Ovary (tissue), 9 donors: ENCODE data around the gene HECW1. TPM values are rescaled to one million over a fixed set of nuclear protein-coding genes. Genes with fewer than 3 reads are reported as not detected.

Experiments used
- DNase-seq, 5 donors: peaks; one replicate each; pipeline ENCODE4 v3.0.0-alpha.2; 2019 to 2020
- H3K27ac ChIP-seq, 2 donors: fragments of 200-600 bp; one replicate each; pipeline versions ENCODE4 v1.5.1 to v1.8.0; 2019 to 2022
- H3K27me3 ChIP-seq: fragments of 200-600 bp; one replicate; pipeline ENCODE4 v1.8.0; 2022
- H3K36me3 ChIP-seq: fragments of 200-600 bp; sonication (generic); one replicate; pipeline ENCODE4 v1.5.1; 2019
- H3K4me1 ChIP-seq: one replicate; pipeline ENCODE4 v1.8.1; 2013; ENCODE audit warnings: mild to moderate bottlenecking, moderate library complexity; ENCODE audit not compliant: insufficient read depth
- H3K4me3 ChIP-seq: fragments of 200-600 bp; sonication (generic); one replicate; pipeline ENCODE4 v1.5.1; 2017
- H3K9me3 ChIP-seq, 2 donors: fragments of 200-600 bp in 1 of 2; sonication (generic) in 1 of 2; one replicate each; pipeline versions ENCODE4 v1.5.1 to v1.8.1; 2013 to 2019; ENCODE audit warnings: mild to moderate bottlenecking in 1 of 2, moderate library complexity in 1 of 2
- CTCF ChIP-seq, 3 donors: fragments of 450-650 bp in 2 of 3; fragments of 200-600 bp in 1 of 3; IDR thresholded peaks; one replicate each; pipeline versions ENCODE4 v1.5.1 to v1.8.0; 2016 to 2022; ENCODE audit warnings: antibody characterized with exemption in 3 of 3, mild to moderate bottlenecking in 1 of 3
- EP300 ChIP-seq: sonication (generic); formaldehyde crosslinking; IDR thresholded peaks from one replicate; pipeline ENCODE4 v1.6.1; 2017; ENCODE audit warnings: antibody characterized with exemption
- POLR2A ChIP-seq: fragments of 450-650 bp; IDR thresholded peaks from one replicate; pipeline ENCODE4 v1.6.1; 2017; ENCODE audit warnings: antibody characterized with exemption, mild to moderate bottlenecking, moderate library complexity
- WGBS, 3 donors: extraction: QIAGEN DNeasy Blood & Tissue Kit in 1 of 3; methylation state at CpG; one replicate each; pipeline versions ENCODE4 v1.1.5 to v1.1.7; 2013 to 2017; 5-methylcytosine and 5-hydroxymethylcytosine counted together
- intact Hi-C, 4 donors: fragments of 100-400 bp; cut with DNase I; formaldehyde crosslinking; loops; one replicate each; pipeline versions ENCODE4 v1.11.0 to v1.15.1; 2022 to 2023
- polyA plus RNA-seq, 2 donors: library from polyadenylated mRNA; stranded (reverse); fragments of 200-250 nt in 1 of 2; fragments of 350-450 nt in 1 of 2; fragmentation: Illumina TruSeq in 1 of 2; extraction: RNeasy Lipid Tissue Mini Kit (QIAGEN cat#74804) in 1 of 2; gene quantifications; one replicate each; pipeline ENCODE4 v1.2.3, GENCODE V29; 2013 to 2014
- total RNA-seq, 7 donors: library from RNA; depleted of rRNA in 2 of 7; stranded (reverse); fragments of >200 nt in 2 of 7; fragmentation: NEBNext Ultra II Directional in 3 of 7; extraction: Animal tissue kit (Norgen Biotek cat#: 25700) in 3 of 7; gene quantifications; one replicate each; pipeline versions ENCODE4 v1.1.0 to v1.2.4, GENCODE V29; 2016 to 2023
- donor health status: DM: no; HTN: no; CAD: no; lungs with moderate emphysema.
- donor health status: DM: no; HTN: no; CAD: no.
- donor health status: Bipolar disorder and iron deficiency.
- donor health status: DM: yes; HTN: yes; CAD: no.
- donor health status: DM: no; HTN: no; CAD: no.
- donor health status: DM: yes; HTN: yes; CAD: no.

Gene HECW1
- total and polyA plus RNA-seq, 9 donors, result 0.31 to 6.4 (median 1.8) TPM; not detected in 1

GRCh38 chr7:43530553-43531410, 418.3 kb downstream of the HECW1 start:
- WGBS, 3 donors, result 70 to 76% (median 73%) methylated on average over 6 of the region's 6 CpGs
- DNase-seq, result no peak
- intact Hi-C loops, result no loop called here
- Histone ChIP-seq H3K4me3 (no peak overlapping the region), H3K27ac (no peak overlapping the region), H3K27me3 (no peaks in the 10 kb centered on the region), H3K36me3 (no peaks in the 10 kb centered on the region), H3K4me1 (peaks cover 7% of the 10 kb centered on the region), H3K9me3 (no peaks in the 10 kb centered on the region)
- TF ChIP-seq POLR2A (no peak), EP300 (no peak), CTCF (IDR thresholded peaks at IDR 0.05) (no peak)

GRCh38 chr7:43531700-43532099, 419.3 kb downstream of the HECW1 start:
- TF ChIP-seq EP300, result no peak
- no peak for TF ChIP-seq POLR2A
- WGBS, 3 donors, result 78 to 82% (median 79%) methylated on average over 9 of the region's 9 CpGs
- DNase-seq, result no peak
- no peaks in the 10 kb centered on the region for H3K9me3 ChIP-seq
- H3K27ac ChIP-seq, result no peak overlapping the region
- no peak overlapping the region for H3K4me3 ChIP-seq
- H3K4me1 ChIP-seq, result peaks cover 13% of the 10 kb centered on the region
- intact Hi-C loops, result no loop called here
- no peaks in the 10 kb centered on the region for H3K27me3 ChIP-seq
- H3K36me3 ChIP-seq, result no peaks in the 10 kb centered on the region

GRCh38 chr7:43533801-43534479, 421.5 kb downstream of the HECW1 start:
- TF ChIP-seq EP300 (no peak), POLR2A (no peak), CTCF (IDR thresholded peaks at IDR 0.05) (no peak)
- 7 to 12% (median 8%) methylated on average over 6 of the region's 6 CpGs for WGBS, 3 donors
- intact Hi-C loops, result no loop called here

GRCh38 chr7:43535031-43535451, 422.6 kb downstream of the HECW1 start:
- peak overlapping the region; percentile 43 to 60 for H3K27ac ChIP-seq
- H3K9me3 ChIP-seq, result no peaks in the 10 kb centered on the region
- H3K4me1 ChIP-seq, result peaks cover 20% of the 10 kb centered on the region
- intact Hi-C loops, result no loop called here
- peak in 2 of 5 donors; percentile 29 to 41 for DNase-seq
- 14 to 28% (median 24%) methylated on average over 4 of the region's 4 CpGs for WGBS, 3 donors
- TF ChIP-seq CTCF (IDR thresholded peaks at IDR 0.05), result no peak
- no peak for TF ChIP-seq EP300
- no peak for TF ChIP-seq POLR2A
- no peaks in the 10 kb centered on the region for H3K27me3 ChIP-seq
- H3K36me3 ChIP-seq, result no peaks in the 10 kb centered on the region
- H3K4me3 ChIP-seq, result no peak overlapping the region

More at GRCh38 chr7:43533801-43534479, 421.5 kb downstream of the HECW1 start:
- H3K27ac ChIP-seq, result peak overlapping the region; percentile 6 to 60
- H3K4me3 ChIP-seq, result no peak overlapping the region
- H3K4me1 ChIP-seq, result peaks cover 20% of the 10 kb centered on the region
- H3K27me3 ChIP-seq, result no peaks in the 10 kb centered on the region
- H3K9me3 ChIP-seq, result no peaks in the 10 kb centered on the region
- peak in 1 of 5 donors; percentile 15 for DNase-seq
- H3K36me3 ChIP-seq, result no peaks in the 10 kb centered on the region
